SK-N-SH (cell line): ENCODE measurements around the gene USP10.

Experiments
- ELF1 ChIP-seq: IDR thresholded peaks from 2 replicates; pipeline ENCODE4 v1.4.0; 2012
- GABPA ChIP-seq: IDR thresholded peaks from 2 replicates; pipeline ENCODE4 v1.4.0; 2012; ENCODE audit warnings: low read depth, mild to moderate bottlenecking
- JUND ChIP-seq: IDR thresholded peaks from 2 replicates; pipeline ENCODE4 v1.4.0; 2012
- NFIC ChIP-seq: IDR thresholded peaks from 2 replicates; pipeline ENCODE4 v1.4.0; 2012; ENCODE audit warnings: borderline replicate concordance
- RAD21 ChIP-seq: IDR thresholded peaks from 2 replicates; pipeline ENCODE4 v1.6.1; 2012; ENCODE audit warnings: mild to moderate bottlenecking, low read length
- RCOR1 ChIP-seq: fragments of 150-350 bp; IDR thresholded peaks from 2 replicates; pipeline ENCODE4 v1.6.1; 2017; ENCODE audit warnings: antibody characterized with exemption, low read length
- RFX5 ChIP-seq: IDR thresholded peaks from 2 replicates; pipeline ENCODE4 v1.6.1; 2012; ENCODE audit warnings: mild to moderate bottlenecking, improper control_type of control experiment, low read length
- RXRA ChIP-seq: IDR thresholded peaks from 2 replicates; pipeline ENCODE4 v1.4.0; 2012; ENCODE audit warnings: low read depth, mild to moderate bottlenecking, borderline replicate concordance
- YY1 ChIP-seq: IDR thresholded peaks from 2 replicates; pipeline ENCODE4 v1.4.0; 2012; ENCODE audit warnings: low read depth, mild to moderate bottlenecking
- TF ChIP-seq, protein P1 (sequence below): fragments of 200-600 bp; sonication (generic); IDR thresholded peaks from 2 replicates; pipeline ENCODE4 v1.6.1; 2017; ENCODE audit warnings: antibody characterized with exemption, mild to moderate bottlenecking, moderate library complexity
- TF ChIP-seq, protein P2 (sequence below): IDR thresholded peaks from 2 replicates; pipeline ENCODE4 v1.4.0; 2012; ENCODE audit warnings: low read depth

DNA sequence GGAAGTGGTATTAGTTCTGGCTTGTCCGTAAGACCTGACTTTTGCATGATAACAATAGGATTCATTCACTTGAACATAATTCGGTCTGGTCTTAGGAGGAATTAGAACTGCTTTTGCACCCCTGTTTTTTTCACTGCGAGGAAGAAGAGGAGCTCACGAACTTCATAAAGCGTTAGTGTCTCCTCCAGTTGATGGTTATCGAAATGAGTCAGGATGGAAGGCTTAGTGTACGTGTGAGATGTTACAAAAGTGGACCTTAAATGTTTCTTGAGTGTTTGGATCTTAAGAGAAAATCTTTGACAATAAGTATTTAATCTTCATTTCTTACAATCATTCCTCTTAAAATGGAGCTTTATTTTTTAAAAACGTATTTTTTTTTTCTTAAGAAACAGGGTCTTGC, 52.8 kb downstream of the USP10 start:
- TF ChIP-seq RAD21: no peak
- TF ChIP-seq ELF1: no peak
- no peak for TF ChIP-seq RCOR1
- TF ChIP-seq, protein P1, sequence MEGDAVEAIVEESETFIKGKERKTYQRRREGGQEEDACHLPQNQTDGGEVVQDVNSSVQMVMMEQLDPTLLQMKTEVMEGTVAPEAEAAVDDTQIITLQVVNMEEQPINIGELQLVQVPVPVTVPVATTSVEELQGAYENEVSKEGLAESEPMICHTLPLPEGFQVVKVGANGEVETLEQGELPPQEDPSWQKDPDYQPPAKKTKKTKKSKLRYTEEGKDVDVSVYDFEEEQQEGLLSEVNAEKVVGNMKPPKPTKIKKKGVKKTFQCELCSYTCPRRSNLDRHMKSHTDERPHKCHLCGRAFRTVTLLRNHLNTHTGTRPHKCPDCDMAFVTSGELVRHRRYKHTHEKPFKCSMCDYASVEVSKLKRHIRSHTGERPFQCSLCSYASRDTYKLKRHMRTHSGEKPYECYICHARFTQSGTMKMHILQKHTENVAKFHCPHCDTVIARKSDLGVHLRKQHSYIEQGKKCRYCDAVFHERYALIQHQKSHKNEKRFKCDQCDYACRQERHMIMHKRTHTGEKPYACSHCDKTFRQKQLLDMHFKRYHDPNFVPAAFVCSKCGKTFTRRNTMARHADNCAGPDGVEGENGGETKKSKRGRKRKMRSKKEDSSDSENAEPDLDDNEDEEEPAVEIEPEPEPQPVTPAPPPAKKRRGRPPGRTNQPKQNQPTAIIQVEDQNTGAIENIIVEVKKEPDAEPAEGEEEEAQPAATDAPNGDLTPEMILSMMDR: no peak
- no peak for TF ChIP-seq NFIC
- TF ChIP-seq YY1: no peak
- TF ChIP-seq JUND: no peak
- TF ChIP-seq RXRA: no peak
- TF ChIP-seq, protein P2, sequence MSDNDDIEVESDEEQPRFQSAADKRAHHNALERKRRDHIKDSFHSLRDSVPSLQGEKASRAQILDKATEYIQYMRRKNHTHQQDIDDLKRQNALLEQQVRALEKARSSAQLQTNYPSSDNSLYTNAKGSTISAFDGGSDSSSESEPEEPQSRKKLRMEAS: no peak
- TF ChIP-seq RFX5: no peak
- TF ChIP-seq GABPA: no peak
